Lung microvascular endothelial cell (primary cell): ENCODE data around the gene LRAT. TPM values are rescaled to one million over a fixed set of nuclear protein-coding genes. Genes with fewer than 3 reads are reported as not detected.
A peak's percentile ranks its signal among the peaks of the same experiment; 100 is the strongest.
"Not testable (repeated sequence)": the region's sequence is repeated elsewhere in the genome, so short reads cannot be mapped to it uniquely, and the experiment has no call there.

Experiments
- DNase-seq, 2 donors: peaks; one replicate each; pipeline versions ENCODE4 v3.0.0 to v3.0.0-alpha.2; 2010; ENCODE audit warnings: low read depth in 2 of 2
- total RNA-seq: library from RNA; depleted of rRNA; stranded (reverse); fragments of >200 nt; gene quantifications from 2 replicates; pipeline ENCODE4 v1.2.1, GENCODE V29; 2014

The LRAT gene
- not detected in 2 replicates for total RNA-seq

DNA sequence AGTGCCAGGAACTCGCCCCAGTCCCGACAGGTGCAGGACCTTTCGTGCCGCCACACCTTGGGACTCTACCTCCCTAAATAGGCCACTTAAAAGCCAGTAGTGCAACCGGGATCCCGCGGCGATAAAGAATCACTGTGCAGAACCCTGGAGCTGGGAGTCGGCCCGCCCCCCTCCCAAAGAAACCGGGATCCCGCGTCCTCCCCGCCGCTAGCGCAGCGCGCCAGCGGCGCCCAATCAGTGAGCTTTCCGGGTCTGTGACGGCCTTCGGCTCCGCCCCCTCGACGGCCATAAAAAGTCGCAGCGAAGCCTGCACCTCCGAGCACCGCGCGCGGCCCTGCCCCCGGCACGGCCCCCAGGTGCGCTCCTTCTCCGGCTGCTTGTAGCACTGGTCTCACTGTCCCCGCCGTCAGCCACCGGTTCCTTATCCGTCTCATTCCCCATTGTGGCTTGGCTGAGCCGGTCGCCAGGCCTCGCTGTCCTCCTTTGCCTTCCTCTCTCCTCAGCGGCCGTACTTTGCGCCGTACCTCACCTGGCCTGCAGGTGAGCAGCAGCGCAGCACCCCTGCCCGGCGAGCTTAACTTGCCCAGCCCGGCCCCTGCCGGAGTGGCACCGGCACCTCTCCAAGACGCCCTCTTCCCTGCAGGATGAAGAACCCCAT, at the start of gene LRAT:
LRAT (plus strand) TSS at position 318 of the 658 bp plus-strand sequence; CDS start at position 645, 327 bp downstream.
- DNase-seq, result peak in 1 of 2 donors; percentile 45

GRCh38 chr4:154707877-154708276, 35.9 kb upstream of the LRAT start:
- no peak for DNase-seq

GRCh38 chr4:154709550-154709949, 34.2 kb upstream of the LRAT start:
- DNase-seq, result no peak

GRCh38 chr4:154711522-154711921, 32.3 kb upstream of the LRAT start:
- no peak for DNase-seq

GRCh38 chr4:154714339-154715040, 29.3 kb upstream of the LRAT start:
- no peak for DNase-seq

DNA sequence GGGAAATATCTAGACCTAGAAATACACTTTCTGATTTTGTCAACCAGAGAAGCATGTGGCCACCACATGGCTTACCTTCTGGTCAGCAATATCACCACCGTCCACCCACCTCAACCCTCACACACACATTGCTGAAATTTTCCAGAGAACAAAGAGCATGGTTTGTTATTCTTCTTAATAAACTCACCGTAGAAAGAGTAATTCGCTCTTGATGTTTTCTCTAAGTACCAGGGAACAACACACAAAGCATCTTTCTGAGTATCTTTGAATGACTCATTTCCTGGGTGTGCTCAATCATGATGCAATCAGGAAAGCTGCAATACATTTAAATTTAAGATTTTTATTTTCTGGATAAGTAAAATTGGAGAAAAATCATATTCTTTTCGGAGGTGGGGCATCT, 24.7 kb upstream of the LRAT start:
- DNase-seq, result no peak

DNA sequence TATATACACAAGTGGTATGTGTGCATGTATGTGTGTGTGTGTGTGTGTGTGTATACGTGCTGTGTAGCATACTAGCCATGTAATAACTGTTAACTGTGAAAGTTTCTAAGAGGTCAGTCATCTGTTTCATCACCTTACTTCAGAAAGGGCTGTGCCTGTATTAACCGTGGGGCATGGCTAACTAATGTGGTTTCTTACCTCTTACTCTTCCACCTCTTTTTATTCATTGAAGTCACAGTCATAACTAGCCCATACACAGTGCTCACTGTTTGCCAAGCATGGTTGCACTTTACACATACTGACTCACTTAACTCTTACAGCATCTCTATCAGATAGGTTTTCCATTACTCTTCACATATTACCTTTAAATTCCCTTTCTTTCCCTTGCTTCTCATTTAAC, 23.7 kb upstream of the LRAT start:
- no peak for DNase-seq

GRCh38 chr4:154720618-154721267, 23.1 kb upstream of the LRAT start:
- DNase-seq, result no peak

GRCh38 chr4:154722262-154722661, 21.5 kb upstream of the LRAT start:
- DNase-seq, result no peak

GRCh38 chr4:154723601-154724000, 20.2 kb upstream of the LRAT start:
- not testable (repeated sequence) for DNase-seq

DNA sequence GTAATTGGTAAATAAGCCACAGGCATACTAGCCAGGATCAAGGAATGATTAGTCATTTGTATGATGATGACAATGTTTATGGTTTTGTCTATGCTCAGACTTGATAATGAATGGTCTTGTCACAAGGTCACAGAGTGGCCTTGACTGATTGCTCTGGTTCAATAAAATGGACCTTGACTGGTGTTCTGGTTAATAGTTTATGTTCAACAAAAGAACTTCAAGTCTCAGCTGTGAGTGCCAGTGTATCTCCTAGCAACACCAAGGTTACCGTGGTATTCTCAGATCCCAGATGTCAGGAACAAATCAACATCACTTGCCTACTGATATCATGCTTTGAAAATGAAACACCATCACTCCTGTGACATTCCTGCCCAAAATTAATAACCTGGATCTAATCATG, 16.3 kb upstream of the LRAT start:
- DNase-seq, result no peak

- no peak for DNase-seq
Measured at GRCh38 chr4:154731756-154732155, 12.0 kb upstream of the LRAT start.

DNA sequence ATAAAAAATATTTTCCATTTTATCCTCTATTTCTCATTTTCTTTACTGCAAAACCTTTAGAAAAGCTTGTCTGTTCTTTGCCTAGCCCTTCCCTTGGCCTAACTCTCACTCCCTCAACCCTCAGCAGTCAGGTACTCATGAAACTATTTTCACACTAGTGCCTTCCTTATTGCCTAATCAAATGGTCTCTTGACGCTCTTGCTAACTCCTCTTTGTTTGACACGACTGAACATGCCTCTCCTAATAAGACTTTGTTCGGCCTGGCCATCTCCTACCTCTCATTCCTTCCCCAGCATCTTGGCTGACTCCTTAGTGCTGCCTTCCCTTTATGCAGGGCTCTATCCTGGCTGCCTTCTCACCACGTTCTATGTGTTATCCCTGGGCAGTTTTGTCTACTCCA, 11.1 kb upstream of the LRAT start:
- no peak for DNase-seq

DNA sequence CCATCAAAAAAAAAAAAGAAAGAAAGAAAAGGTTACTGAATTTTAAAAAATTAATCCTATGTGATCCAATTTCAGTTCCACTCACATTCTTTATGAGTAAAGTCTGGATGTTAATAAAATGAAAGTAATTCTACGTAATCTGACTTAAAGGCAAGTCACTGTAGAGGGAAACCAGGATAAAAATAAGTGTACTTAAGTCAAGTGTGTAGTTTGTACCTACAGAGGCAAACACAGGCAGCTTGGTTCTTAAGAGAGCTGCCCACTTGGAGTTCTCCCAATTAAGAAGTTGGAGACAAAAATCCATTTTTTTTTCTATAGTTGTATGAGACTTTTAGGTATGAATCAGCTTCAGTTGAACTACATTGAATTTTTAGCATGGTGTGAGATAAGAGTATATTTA, 7.0 kb upstream of the LRAT start:
- DNase-seq, result no peak

DNA sequence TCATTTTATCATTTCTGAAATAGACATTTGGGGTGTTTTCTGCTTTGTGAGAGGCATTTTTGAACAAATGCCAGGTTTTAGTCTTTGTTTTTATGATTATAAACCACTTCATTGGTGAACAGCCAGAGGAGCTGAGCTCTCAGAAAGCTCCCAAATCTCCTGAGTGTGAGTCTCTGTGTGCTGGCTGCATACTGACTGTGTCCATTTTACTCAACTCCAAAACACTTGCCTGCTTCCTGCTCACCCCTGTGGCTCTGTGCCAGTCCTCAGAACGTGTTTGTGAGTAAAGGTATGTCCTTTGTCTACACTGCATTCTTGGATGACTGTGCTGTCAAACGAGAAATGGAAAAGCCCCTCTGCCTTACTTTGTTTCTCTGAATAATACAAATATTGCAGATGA, 5.4 kb upstream of the LRAT start:
- DNase-seq, result peak in 1 of 2 donors; percentile 32

DNA sequence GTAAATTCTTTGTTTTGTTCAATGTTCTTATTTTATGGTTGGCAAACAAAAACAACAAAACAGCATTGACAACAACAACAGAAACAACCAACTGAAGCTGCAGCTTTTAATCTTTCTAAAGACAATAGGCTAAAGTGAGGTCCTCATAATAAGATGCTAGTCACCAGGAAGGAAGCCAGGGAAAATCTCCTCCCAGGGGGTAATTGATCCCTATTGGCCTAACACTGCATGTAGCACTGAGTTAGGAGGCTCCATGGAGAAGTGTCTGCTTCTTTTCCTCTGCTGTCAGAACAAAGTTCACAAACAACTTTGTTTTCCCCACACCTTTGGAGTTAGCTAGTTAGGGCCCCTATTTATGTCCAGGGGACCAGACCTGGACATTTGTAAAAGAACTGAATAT, 4.7 kb upstream of the LRAT start:
- no peak for DNase-seq

DNA sequence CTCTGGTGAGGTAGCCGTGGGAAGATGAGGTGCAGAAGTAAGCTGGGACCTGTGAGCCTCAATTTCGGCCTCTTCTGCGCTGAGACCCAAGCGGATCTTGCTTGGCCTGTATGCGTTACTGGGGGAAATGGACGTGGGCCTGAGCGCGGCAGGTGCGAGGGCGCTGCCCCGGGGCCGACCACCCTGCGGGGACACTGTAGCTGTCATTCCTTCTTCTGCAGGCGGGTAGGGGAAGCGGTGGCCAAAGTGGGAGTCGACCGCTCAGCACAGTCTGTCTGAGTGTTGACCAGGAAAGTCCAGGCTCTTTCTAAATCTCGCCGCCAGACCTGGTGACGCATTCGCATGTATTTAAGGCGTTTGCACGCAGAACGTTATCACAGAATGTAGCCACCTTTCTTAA, 3.3 kb upstream of the LRAT start:
- no peak for DNase-seq

DNA sequence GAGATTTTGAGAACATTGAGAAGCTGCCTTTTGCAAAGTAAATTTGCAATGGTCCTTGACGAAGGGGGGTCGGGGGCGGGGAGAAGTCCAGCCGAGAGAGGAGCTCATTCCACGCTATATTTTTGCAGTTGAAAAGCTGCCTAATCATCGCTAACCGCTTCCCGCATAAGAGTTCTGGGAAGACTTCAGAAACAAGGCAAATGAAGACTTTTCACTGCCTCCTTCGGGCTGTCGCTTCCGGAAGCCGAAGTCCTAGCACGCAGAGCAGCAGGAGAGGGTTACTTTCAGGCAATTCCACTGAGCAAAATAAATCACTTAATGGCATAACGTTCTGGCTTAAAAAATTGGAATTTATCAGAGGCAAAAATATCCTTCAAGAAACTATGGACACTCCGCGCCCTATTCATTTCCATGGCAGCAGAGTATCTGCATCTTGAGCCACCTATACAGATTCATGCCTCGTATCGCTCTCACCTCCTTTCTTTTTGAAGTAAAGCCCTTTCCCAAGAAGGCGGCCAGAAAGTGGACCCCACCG, 2.6 kb upstream of the LRAT start:
- no peak for DNase-seq

DNA sequence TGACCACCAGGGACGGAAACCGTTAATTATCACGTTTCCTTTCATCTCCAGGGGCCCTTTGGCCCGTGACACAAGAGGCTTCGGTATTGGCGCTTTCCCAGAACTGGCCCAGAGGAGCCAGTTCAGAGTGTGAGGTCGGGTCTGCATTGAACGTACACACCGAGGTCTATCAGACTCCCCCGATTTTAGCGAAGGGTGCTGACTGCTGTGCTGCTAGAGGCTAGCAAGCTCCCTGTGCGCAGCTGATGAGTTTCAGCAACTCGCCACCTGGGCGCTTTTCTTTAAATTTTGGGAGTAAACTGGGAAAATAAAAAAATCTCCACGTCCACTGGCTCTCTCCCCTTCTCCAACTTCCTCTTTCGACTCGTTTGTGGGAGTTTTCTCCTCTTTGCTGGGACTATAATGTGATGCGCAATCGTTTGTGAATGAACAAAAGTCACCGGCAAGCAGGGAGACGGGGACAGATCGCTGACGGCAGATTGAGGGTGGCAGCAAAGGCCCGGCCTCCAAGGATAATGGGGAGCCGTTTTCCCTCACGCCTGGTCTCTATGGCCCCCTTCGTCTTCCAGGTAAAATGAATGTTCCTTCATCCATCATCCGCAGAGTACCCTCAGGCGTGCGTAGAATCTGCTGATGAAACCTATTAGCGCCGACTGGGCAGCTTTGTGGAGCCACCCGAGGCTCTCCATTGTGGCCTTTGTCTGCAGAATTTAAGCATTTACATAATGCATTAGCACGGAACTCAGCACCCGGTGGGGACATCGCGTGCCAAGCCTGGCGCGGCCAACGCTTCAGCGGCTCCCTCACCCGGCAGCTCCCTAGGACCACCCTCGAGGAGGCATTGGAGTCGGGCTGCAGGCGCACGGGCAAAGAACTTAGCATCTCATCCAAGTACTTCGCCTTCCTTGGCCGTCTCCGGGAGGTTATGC, 1.6 kb upstream of the LRAT start:
- DNase-seq, result peak in 1 of 2 donors; percentile 13

- DNase-seq, result no peak
Measured at GRCh38 chr4:154744341-154744926, 634 bp downstream of the LRAT start.

DNA sequence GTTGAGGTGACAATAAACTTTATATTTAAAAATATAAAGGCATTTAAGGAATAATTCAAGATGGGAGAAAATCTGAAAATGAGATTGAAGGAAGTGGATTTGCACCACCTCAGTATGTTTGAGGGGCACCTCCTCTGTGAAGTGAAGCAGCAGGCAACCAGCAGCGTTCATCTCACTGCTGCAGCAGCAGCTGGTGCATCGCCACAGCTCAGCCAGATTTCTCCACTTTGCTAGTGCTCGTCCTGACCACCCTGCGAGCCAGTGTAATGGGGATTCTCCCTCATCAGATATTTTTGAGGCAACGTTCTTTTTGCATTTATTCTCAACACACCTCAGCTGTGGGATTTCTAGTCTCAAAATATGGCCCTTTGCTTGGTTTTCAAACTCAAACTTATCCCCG, 13.9 kb downstream of the LRAT start:
- DNase-seq, result no peak
